ENCODE measurements around the gene IGIP. TPM values are rescaled to one million over a fixed set of nuclear protein-coding genes. Genes with fewer than 3 reads are reported as not detected.

IGIP gene
- total and polyA plus RNA-seq, 2 of the 8 experiments (the other 6 are each of a cell fraction or from before 2014, with no cell fraction given), result 0.32 to 0.69 TPM

- CTCF ChIA-PET (ENCODE audit: partially characterized antibody), result interaction anchor here (1.1 to 1.8 kb wide), 3 partner anchors 13 to 43 kb away, joined by 3 to 6 read pairs (median 5); no protein-coding TSS in a partner anchor
Measured at GRCh38 chr5:140103154-140103553, 22.6 kb upstream of the IGIP start.

More at GRCh38 chr5:140103154-140103553, 22.6 kb upstream of the IGIP start:
- Histone ChIP-seq H2AFZ (ENCODE audit: low read length) (no peak overlapping the region), H3K18ac (ENCODE audit: extremely low read depth, low read length) (no peak overlapping the region), H2BK20ac (ENCODE audit: low read length) (no peak overlapping the region), H3K4me3 (ENCODE audit: extremely low read depth in 1 of 4, insufficient read depth in 2 of 4, low read depth in 3 of 4, low read length in 4 of 4) (no peak overlapping the region), H4K5ac (ENCODE audit: insufficient read length, low read depth, low read length) (no peak overlapping the region), H3K56ac (replicated peaks; ENCODE audit: insufficient read length, low read depth, low read length) (no peak overlapping the region), H2BK5ac (ENCODE audit: low read depth, low read length) (no peak overlapping the region), H3K27ac (ENCODE audit: low read depth, low read length) (no peak overlapping the region), H2BK15ac (ENCODE audit: low read length) (no peak overlapping the region), H3K14ac (ENCODE audit: insufficient read length) (no peak overlapping the region), H2BK12ac (ENCODE audit: low read depth, low read length) (no peak overlapping the region), H2BK120ac (replicated peaks; ENCODE audit: low read depth, low read length) (no peak overlapping the region), H2AK5ac (ENCODE audit: low read depth, low read length) (no peak overlapping the region), H4K20me1 (replicated peaks in 1 of 2; ENCODE audit: control insufficient read depth in 1 of 2, insufficient read depth in 2 of 2, low read length in 2 of 2) (no peaks in the 10 kb centered on the region), H4K91ac (replicated peaks; ENCODE audit: insufficient read length, low read length) (no peak overlapping the region), H3K9ac (replicated peaks in 1 of 4; ENCODE audit: extremely low read depth in 1 of 4, low read depth in 3 of 4, low read length in 3 of 4) (no peak overlapping the region), H3K79me2 (ENCODE audit: control insufficient read depth in 1 of 2, insufficient read depth in 2 of 2, low read length in 2 of 2) (no peaks in the 10 kb centered on the region), H3K79me1 (ENCODE audit: low read depth, low read length) (no peaks in the 10 kb centered on the region), H3K4me1 (replicated peaks in 1 of 4; ENCODE audit: control insufficient read depth in 3 of 4, insufficient read depth in 4 of 4, low read length in 3 of 4) (peaks cover 0 to 5% (median under 1%) of the 10 kb centered on the region in 4 experiments; a peak in 3 of 7 replicates), H4K8ac (ENCODE audit: extremely low read depth, insufficient read depth, low read length) (no peak overlapping the region), H3K36me3 (ENCODE audit: control insufficient read depth in 2 of 4, insufficient read depth in 4 of 4, low read length in 3 of 4) (no peaks in the 10 kb centered on the region), H3K27me3 (replicated peaks in 1 of 4; ENCODE audit: control insufficient read depth in 3 of 4, extremely low read depth in 1 of 4, insufficient read depth in 3 of 4, low read length in 3 of 4) (peaks cover 7 to 34% (median 19%) of the 10 kb centered on the region in 4 experiments), H3K23ac (ENCODE audit: insufficient read length) (no peak overlapping the region), H3K9me3 (ENCODE audit: insufficient read depth in 2 of 2, low read depth in 1 of 2, low read length in 1 of 2) (no peaks in the 10 kb centered on the region), H3K23me2 (ENCODE audit: low read depth, low read length) (peaks cover 7% of the 10 kb centered on the region; the same call in 1 of the 2 replicates), H3K4me2 (ENCODE audit: insufficient read depth in 1 of 2, low read depth in 2 of 2, low read length in 2 of 2) (no peak overlapping the region), H3K4ac (replicated peaks; ENCODE audit: insufficient read length, low read depth, low read length) (no peak overlapping the region)
- 50% methylated on average over 1 of the region's 1 CpG; no CpG with 5 or more reads in 1 of the 2 experiments for WGBS, 2 experiments (ENCODE audit: extremely low coverage in 1 of 2, insufficient coverage in 1 of 2, insufficient read length in 1 of 2, insufficient replicate concordance in 2 of 2, low coverage in 1 of 2, low lambda C conversion rate in 2 of 2, missing lambda C conversion rate in 1 of 2)
- no peak for TF ChIP-seq TBP (IDR thresholded peaks at IDR 0.05; ENCODE audit: low read depth, low read length)
- TF ChIP-seq BCL11A (IDR thresholded peaks at IDR 0.05; ENCODE audit: low read depth in 2 of 2, low read length in 2 of 2), result no peak
- TF ChIP-seq RBBP5 (IDR thresholded peaks at IDR 0.05; ENCODE audit: borderline replicate concordance, low read depth, low read length), result no peak
- TF ChIP-seq MAFK (IDR thresholded peaks at IDR 0.05; ENCODE audit: low read depth, low read length), result no peak
- FAIRE-seq (no peak), DNase-seq (ENCODE audit: low read depth in 1 of 2, low spot score in 2 of 2) (no peak)
- POLR2A ChIA-PET (ENCODE audit: partially characterized antibody), result no interaction called here

All from H1 (cell line).